DMS114 treated with DMSO at 0.1 percent for 48 hours (cell line): ENCODE results near the gene UBE2L3.
"Not testable (repeated sequence)": the region's sequence is repeated elsewhere in the genome, so short reads cannot be mapped to it uniquely, and the experiment has no call there.

Experiments
- DNase-seq: peaks from one replicate; lab custom pipeline; 2025; ENCODE audit not compliant: unreplicated experiment; lab: John Stamatoyannopoulos, UW

The UBE2L3 gene

DNA sequence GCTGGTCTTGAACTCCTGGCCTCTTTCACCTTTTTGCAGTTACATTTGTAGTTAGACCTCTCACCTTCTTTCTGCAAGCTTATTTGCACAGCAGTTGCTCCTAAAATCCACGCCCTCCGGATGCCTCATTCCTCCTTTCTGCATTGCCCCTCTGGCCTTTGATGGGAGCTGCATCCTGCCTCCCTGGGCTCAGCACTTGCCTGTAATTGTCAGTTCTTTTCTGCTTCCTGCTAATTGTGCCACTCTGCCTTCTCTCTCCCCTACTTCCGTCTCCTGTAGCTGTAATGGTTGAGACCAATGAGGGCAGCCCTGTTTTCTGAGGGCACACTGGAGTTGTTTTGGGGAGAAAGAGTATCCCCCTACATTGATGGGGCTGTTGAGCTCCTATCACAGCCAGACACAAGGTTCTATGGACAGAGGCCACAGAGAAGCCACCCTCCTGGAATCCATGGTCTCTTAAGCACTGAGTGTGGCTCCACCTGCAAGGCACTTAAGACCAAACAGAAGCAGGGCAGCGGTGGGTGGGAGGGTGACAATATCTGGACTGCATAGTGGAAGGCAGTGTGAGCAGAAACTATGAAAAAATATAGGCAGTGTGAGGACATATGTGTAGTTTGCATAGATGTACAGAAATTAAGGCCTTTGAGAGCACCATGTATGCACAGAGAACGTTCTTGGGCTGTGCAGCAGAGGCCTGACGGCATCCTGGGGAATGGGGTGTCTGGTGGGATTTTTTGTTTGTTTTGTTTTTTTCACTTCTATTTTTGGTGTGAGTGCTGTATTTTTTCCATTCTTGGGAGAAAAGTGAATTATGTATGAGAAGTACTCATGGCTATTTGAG is 31.8 kb downstream of the UBE2L3 start:
- DNase-seq = no peak

DNA sequence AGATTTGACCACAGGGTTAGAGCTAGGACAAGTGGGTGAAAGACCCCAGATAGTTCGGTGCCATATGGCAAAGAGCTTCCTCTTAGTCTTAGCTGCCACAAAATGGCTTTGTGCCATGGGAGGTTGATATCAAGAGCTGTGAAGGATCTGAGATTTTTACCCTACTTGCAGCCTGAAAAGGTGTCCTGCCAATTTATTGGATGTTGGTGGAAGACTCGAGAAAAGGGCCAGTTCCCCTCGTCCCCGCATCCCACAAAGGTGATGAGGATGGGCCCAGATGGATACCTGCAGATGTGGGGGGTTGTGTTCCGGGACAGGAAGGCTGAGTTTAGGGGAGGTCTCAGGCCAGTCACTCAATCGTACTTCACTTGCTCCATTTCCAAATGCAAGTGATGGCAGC is 35.1 kb downstream of the UBE2L3 start:
- no peak for DNase-seq

DNA sequence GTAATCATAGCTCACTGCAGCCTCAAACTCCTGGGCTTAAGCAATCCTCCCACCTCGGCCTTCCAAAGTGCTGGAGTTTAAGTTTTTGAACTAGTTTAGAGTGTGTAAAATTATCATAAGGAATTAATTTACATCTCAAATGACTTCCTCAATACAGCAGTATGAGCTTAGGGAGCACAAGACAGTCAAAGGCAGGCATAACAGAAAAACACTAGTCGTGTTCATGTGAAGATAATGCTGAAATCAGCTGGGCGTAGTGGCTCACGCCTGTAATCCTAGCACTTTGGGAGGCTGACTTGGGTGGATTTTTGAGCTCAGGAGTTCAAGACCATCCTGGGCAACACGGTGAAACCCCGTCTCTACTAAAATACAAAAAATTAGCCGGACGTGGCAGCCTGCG is 36.5 kb downstream of the UBE2L3 start:
- no peak for DNase-seq

DNA sequence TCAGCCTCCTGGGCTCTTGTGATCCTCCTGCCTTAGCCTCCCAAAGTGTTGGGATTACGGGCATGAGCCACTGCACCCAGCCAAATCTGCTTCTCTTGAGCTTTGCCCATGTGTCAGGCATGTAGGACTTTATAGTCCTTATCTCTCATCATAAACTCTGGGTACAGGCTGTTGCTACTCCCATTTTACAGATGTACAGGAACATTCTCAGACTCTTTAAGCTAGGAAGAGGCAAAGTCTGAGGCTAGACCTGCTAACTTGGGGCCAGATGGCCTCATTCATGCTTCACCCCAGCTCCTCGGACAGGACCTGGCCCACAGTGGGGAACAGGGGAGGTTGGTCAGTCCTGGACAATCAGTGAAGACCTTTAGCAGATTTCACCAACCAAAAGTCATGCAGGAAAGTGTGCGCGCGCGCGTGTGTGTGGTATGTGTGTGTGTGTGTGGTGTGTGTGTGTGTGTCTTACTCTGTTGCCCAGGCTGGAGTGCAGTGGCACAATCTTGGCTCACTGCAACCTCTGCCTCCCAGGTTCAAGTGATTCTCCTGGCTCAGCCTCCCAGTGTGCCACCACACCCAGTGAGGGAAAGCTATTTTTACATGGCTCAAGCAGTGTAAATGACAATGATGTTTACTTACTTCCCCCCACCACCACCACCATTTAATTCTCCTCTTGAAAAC is 38.5 kb downstream of the UBE2L3 start:
- no peak for DNase-seq

DNA sequence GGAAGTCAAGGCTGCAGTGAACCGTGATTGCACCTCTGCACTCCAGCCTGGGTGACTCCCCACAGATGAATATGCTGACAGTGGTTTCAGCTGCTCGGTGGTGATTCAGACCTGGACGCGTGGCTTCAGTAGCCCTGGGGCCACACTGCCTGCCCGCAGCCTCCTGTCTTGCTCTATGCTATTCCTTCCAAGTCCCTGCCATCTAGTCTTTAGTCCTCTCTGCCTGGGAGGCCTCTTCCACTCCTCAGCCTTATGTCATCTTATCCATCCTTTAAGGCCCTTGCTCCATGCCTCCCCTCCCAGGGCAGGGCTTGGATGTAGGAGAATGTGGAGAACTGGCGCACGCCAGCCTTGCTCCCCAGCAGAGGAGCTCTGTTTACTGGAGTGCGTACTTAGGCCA is 39.3 kb downstream of the UBE2L3 start:
- DNase-seq = no peak

DNA sequence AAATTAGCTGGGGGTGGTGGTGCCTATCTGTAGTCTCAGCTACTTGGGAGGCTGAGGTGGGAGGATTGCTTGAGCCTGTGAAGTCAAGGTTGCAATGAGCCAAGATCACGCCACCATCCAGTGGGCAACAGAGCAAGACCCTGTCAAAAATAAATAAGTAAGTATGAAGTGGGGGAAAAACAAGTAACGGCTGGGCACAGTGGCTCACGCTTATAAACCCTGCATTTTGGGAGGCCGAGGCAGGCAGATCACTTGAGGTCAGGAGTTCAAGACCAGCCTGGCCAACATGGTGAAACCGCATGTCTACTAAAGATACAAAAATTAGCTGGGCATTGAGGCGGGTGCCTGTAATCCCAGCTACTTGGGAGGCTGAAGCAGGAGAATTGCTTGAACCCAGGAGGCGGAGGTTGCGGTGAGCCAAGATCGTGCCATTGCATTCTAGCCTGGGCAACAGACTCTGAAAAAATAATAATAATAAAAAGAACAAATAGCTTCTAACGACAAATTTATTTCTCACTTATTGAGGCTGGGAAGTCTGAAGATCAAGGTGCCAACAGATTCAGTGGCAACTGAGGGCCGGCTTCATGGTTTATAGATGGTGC is 42.1 kb downstream of the UBE2L3 start:
- DNase-seq = not testable (repeated sequence)

DNA sequence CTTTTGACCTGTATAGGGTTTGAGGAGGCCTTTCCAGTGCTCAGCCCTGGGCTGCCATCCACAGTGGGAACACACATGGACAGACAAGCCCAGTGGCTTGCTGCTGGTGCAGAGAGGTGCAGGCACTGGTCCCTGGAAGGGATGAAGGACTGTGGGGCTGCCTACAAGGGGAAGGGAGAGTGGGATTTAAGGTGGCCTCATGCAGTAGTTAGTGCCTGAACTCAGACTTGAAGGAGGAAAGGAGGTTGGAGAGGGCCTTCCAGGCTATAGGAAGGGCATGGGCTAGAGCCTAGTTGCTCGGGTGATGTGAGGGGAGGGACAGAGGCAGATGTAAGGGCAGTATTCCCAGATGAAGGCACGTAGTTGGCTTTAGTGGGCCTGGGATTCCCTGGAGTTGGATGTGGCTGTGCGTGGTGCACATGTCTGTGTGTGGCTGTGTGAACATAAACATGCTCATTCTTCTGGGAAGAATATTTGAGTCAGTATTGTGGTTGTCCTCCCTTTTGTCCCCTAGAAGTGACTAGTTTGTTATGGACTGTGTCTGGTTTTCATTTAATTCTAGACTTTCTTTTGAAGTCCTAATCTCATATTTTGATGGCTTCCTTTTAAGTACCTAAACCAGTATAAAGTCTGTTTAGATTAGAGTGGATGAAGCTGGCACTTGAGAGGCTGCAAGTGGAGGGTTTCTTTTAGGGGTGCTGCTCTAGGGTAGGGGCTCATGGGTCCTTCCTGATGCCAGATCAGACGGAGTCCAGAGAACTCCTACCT is 43.9 kb downstream of the UBE2L3 start:
- DNase-seq = no peak

DNA sequence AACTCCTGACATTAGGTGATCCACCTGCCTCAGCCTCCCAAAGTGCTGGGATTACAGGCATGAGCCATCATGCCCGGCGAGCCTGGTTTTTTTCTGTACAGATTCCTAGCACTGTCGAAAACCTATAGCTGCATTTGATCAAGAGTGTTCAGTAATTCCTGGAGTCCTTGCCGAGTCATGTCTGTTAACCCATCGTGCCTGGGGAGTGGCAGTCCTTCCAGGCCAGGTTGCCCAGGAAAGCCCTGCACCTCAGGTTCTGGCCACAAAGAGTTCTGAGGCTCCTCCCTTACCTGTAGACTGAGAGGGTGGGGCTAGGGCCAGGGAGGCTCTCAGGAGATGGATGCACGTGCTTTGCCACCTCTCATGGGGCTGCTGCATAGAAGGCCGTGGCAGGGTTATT is 45.3 kb downstream of the UBE2L3 start:
- no peak for DNase-seq

DNA sequence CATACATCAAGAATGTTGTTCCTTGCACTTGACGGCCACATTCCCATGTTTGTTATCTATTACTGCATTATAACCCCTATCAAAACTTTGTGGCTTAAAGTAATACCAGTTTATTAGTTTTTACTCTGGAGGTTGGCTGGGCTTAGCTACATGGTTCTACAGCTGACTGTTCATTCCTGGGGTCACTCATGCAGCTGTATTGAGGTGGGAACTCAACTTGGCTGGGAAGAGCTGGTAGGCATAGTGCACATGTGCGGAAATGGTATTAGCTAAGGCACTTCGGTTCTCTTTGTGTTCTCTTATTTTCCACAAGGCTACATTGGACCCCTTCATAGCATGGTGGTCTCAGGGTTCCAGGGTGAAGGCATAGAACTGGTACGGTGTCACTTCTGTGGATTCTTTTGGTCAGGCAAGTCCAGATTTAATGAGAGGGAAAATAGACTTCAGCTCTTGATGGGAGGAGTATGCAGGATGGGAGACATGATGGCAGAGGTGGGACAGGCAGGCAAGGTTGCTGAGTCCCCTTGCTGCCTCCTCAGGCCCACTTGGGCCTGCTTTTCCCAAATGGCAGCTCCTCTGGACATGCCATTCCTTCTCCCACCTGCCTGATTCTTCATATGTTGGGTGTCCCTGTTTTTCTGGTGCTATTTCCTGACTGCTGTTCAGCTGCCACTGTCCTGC is 46.2 kb downstream of the UBE2L3 start:
- no peak for DNase-seq

DNA sequence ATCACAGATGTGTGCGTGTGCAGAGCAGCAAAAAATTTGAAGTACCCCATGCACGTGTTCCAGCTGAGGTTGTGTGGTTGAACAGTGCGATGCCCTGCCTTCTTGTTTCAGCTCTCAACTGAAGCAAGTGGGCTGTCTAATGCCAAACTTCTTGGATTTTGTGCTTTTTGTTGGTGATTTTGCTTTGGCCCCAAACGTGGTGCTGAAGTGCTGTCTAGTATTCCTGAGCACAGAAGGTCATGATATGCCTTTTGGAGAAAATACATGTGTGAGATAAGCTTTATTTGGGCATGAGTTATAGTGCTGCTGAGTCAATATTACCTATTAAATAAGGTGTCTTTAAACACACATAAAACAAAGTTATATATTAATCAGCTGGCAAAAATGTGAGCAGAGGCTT is 48.2 kb downstream of the UBE2L3 start:
- no peak for DNase-seq

DNA sequence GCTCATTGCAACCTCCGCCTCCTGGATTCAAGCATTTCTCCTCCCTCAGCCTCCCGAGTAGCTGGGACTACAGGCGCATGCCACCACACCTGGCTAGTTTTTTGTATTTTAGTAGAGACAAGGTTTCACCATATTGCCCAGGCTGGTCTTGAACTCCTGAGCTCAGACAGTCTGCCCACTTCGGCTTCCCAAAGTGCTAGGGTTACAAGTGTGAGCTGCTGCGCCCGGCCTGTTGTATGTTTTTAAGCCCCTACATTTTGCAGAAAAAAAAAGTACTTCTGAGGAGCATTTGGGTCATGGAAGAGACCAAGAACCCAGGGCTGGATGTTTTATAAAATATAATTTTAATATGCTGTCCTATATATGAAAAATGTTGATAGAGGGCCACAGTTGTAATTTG is 49.8 kb downstream of the UBE2L3 start:
- not testable (repeated sequence) for DNase-seq

DNA sequence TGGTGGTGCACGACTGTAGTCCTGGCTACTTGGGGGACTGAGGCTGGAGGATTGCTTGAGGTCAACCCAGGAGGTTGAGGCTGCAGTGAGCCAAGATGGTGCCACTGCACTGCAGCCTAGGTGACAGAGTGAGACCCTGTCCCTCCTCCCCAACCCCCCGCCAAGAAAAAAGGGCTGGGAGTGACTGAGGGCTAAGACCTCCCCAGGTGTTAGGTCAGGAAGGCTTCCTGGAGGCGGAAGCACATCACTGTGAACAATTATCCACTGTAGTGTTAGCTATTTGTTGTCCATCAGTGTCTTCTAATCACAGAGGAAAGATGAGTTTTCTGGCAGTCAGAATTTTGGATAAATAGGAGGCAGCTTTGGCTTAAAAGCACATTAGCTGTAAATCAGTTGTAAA is 53.5 kb downstream of the UBE2L3 start:
- no peak for DNase-seq

DNA sequence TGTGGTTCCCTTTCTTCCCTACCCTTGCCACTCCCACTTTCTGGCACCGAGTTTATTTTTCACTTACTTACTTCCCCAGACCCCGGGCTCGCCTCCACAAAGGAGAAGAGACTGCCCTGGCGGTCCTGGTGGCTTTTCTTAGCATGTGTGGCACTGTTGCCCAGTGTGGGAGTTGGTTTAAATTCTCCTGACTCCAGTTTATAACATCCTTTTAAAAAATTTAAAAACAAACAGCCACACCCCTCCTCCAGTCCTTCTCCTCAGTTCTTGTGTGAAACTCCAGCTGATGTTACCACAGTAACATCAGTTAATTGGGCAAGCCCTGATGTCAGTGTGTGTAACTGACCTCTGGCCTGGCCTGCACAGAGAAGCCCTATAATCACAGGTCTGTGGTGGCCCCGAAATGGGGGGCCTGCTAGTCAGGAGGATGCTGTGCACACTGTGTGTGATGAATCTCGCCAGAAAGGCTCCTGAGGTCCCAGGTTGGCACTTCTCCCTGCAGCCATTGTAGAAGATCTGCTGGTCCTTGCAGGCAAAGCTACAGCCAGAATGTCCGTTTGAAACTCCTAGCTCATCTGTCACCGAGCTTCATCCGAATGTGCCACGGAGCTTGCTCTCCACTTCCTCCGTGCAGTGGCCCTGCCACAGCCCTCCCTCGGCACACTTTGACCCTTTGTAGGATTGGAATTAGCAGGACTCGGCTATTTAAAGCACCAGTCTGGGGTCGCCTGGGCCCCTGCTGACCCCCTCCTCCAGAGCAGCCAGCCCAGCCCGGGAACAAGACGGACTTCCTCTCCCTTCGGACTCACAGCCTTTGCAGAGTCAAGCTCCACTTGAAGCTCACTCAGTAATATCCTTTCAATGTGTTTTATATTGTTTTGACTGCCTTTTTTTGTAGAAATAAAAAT is 54.8 kb downstream of the UBE2L3 start:
- DNase-seq = no peak

DNA sequence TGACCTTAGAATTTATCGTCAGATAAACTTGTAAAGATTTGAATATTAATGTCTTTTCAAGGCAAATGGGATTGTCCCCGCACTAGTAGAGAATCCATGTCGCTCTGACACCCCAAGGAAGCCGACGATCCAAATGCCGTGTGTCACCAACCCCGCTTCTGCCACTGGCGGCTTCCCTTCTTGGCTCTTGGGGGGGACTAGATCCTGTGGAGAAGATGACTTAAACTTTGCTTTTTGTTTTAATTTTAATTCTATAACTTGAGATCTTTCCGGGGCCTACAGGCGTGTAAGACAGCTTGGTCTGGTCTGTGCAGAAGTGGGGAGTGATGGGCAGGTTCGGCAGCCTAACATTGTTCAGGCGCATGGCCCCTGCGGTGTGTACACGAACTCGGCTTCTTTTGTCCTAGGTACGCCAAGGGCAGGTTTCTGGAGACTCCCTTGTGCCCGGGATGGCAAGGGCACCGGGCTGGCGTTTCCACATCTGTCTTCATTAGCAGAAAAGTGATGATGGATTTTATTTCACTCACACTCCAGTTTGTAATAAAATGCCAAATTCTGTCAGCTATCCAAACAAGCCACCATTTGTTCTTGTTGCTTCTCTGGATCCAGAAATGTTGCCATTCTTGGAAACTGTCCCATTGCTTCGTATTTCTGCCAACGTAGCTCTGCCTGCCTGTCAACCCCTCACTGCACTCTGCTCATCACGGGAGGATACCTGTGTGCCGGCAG is 55.6 kb downstream of the UBE2L3 start:
- no peak for DNase-seq

DNA sequence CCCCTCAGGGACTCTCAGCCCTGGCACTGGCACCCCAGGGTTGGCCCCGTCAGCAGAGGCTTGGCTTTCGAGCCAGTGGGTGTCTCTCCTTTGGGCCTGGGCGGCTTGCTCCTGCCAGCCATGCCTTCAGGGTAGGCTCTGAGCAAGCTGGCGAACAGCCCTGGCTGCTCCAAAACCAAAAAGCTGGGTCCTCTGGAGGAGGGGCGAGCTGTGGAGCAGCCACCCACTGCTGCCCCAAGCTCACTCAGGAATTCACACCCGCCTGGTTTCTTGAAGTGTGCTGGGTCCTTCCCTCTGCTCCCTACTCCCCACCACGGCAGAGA is 56.1 kb downstream of the UBE2L3 start:
- no peak for DNase-seq

DNA sequence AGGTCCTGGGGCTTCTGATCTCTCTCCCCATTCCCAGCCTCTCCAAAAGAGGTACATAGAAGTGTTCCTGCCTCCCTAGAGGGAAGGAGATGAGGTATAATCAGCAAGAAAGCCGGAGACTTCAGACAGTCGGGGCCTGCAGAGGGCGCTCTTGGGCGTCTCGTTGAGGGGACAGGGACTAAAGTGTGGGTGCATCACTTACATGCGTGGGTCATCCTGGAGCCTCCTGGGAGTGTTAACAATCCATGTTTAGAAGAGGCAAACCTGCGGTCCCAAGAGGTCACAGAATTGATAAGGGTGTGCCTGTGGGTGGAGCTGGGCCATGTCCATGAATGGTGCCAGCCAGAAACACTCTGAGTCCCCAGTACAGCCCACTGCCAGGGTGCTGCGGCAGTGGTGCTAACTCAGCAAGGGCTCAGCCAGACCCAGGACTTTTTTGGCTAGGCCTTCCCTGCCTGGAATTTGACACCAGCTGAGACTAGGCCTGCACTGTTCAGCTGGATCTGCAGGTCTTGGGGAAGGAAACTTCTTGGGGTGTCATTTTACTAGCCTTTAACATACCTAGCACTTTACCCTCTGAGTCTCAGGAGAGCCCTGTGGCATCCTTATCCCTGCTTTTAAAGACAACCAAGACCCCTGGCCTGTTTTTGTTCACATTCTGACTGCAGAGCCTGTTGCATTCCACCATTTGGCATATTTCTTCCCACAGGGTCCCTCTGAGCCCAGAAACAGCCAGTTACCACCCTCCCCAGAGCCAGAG is 56.8 kb downstream of the UBE2L3 start:
- DNase-seq = no peak

DNA sequence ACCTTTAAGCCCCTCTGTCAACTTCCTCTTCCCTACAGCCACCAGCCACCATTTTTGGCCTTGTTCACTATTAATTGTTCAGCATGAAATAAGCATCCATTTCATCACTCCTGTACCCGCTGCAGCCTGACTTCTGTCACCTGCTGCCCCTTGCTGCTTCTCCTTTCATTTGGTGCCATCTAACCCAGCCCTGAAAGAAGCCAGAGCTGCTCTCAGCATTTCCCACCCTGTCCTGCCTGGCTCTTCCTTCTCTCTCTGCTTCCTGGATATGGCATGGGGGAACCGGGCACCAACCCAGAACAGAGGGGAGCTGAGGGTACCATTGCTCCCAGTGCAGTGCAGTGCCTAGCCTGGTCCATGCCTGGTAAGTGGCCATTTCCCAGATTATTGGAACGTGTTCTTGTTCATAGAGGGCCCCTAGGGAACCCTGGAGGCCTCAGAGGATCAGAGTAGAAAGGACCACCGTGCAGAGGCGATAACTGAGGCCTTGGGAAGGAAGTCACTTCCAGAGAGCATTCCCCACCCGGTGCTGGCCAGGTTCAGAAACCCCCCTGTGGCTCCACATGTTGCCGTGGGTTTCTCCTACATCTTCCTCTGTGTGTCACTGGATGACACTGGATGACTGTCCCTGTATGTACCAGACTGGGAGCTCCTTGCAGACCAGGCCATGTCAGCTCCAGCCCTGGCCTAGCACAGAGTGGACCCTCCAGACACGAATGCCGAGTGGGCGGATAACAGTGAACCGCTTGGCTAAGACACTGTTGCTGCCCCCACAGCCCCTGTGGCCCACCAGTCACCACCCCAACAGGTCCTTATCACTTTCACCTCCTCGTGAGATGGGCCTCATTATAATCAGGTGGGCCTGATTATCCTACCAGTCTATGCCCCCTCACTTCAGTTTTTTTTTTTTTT is 57.6 kb downstream of the UBE2L3 start:
- DNase-seq = no peak
